Cardiac fibroblast (primary cell): ENCODE measurements around the gene ANKRD16.
"Not testable (repeated sequence)": the region's sequence is repeated elsewhere in the genome, so short reads cannot be mapped to it uniquely, and the experiment has no call there.

ENCODE experiments used
- DNase-seq, 2 donors: peaks; one replicate each; pipeline versions ENCODE4 v3.0.0 to v3.0.0-alpha.2; 2010; ENCODE audit warnings: low read depth in 2 of 2
- H3K4me3 ChIP-seq, 2 donors: replicated peaks in 1 of 2; 1 replicate in 1 of 2; 2 replicates in 1 of 2; pipeline ENCODE4 v1.5.1; 2011; ENCODE audit warnings: low read depth in 2 of 2, low read length in 2 of 2, mild to moderate bottlenecking in 2 of 2, moderate library complexity in 1 of 2
- CTCF ChIP-seq: IDR thresholded peaks from one replicate; pipeline ENCODE4 v1.5.1; 2011; ENCODE audit warnings: low read depth, mild to moderate bottlenecking, low read length, inconsistent platforms

ANKRD16 gene

GRCh38 chr10:5856701-5857004 lies 33.0 kb downstream of the ANKRD16 start:
- no peak for DNase-seq
- TF ChIP-seq CTCF: no peak
- no peak overlapping the region for H3K4me3 ChIP-seq

GRCh38 chr10:5855979-5856700 lies 33.6 kb downstream of the ANKRD16 start:
- no peak for TF ChIP-seq CTCF
- no peak for DNase-seq
- H3K4me3 ChIP-seq: no peak overlapping the region

DNA sequence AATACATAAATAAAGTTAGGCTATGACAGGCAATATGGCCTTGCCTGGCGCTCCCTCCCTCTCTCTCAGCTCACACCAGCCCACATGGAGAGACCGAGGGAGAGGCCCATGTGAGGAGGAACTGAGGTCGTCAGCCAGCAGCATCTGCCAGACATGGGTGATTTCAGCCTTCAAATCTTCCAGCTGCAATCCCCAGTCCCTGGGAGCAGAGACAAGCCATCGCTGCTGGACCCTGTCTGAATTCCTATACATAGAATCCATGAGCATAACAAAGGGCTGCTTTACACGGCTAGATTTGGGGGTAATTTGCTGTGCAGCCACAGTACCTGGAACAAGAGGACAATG lies 35.6 kb downstream of the ANKRD16 start:
- no peak for TF ChIP-seq CTCF
- no peak overlapping the region for H3K4me3 ChIP-seq
- no peak for DNase-seq

DNA sequence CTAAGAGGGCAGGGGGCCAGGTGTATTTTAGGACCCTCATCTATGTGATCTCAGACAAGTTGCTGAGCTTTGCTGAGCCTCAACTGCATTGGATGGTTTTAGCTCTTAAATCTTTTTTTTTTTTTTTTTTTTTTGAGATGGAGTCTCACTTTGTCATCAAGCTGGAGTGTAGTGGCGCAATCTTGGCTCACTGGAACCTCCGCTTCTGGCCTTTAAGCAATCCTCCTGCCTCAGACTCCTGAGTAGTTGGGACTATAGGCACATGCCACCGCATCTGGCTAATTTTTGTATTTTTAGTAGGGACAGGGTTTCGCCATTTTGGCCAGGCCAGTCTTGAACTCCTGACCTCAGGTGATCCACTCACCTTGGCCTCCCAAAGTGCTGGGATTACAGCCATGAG lies 43.0 kb downstream of the ANKRD16 start:
- H3K4me3 ChIP-seq, DNase-seq: not testable (repeated sequence)

DNA sequence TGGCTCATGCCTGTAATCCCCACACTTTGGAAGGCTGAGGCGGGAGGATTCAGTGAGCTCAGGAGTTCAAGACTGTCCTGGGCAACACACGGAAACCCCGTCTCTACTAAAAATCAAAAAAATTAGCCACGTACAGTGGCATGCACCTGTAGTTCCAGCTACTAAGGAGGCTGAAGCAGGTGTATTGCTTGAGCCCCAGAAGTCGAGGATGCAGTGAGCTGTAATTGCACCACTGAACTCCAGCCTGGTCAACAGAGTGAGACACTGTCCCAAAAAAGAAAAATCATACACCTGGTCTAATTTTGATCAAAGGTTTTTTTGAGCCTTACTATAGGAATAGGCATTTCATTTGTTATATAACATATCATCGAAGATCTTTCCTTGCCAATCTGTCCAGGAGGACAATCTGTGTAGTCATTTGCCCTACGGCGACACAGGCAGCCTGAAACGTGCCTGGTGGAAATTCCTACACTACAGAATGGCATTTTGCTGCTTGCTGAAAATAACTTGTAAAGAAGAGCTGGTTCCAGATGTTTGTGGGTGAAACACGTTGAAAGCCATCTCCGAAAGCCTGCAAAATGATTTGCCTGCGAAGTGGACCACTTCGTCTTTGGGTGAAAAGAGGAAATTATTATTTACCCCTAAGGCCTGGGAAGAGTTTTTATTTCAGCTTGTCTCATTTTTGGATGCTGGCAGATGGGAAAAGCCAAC lies 45.2 kb downstream of the ANKRD16 start:
- H3K4me3 ChIP-seq: no peak overlapping the region
- DNase-seq: no peak
- no peak for TF ChIP-seq CTCF

GRCh38 chr10:5843686-5844344 lies 45.9 kb downstream of the ANKRD16 start:
- no peak overlapping the region for H3K4me3 ChIP-seq
- DNase-seq: no peak
- TF ChIP-seq CTCF: no peak

- H3K4me3 ChIP-seq: no peak overlapping the region
- no peak for DNase-seq
- TF ChIP-seq CTCF: no peak
Observed at GRCh38 chr10:5841965-5842364, 47.7 kb downstream of the ANKRD16 start.
